HEK293T (cell line): ENCODE results near the gene SERPINF2.

Experiments used
- ARNT ChIP-seq: fragments of 450-650 bp; IDR thresholded peaks from 2 replicates; pipeline ENCODE4 v1.6.1; 2017; ENCODE audit warnings: mild to moderate bottlenecking
- BHLHE40 ChIP-seq: fragments of 450-650 bp; IDR thresholded peaks from 2 replicates; pipeline ENCODE4 v1.6.1; 2016; ENCODE audit warnings: mild to moderate bottlenecking, moderate library complexity, borderline replicate concordance
- CTBP1 ChIP-seq: fragments of 450-650 bp; IDR thresholded peaks from 2 replicates; pipeline ENCODE4 v1.6.1; 2016; ENCODE audit warnings: borderline replicate concordance
- ELF4 ChIP-seq: fragments of 450-650 bp; IDR thresholded peaks from 2 replicates; pipeline ENCODE4 v1.6.1; 2017; ENCODE audit warnings: antibody characterized with exemption
- FOXA1 ChIP-seq: fragments of 450-650 bp; IDR thresholded peaks from 2 replicates; pipeline ENCODE4 v1.6.1; 2016; ENCODE audit warnings: mild to moderate bottlenecking
- FOXM1 ChIP-seq: fragments of 450-650 bp; IDR thresholded peaks from 2 replicates; pipeline ENCODE4 v1.6.1; 2017; ENCODE audit warnings: mild to moderate bottlenecking, borderline replicate concordance
- L3MBTL2 ChIP-seq: fragments of 450-650 bp; conservative IDR thresholded peaks from 2 replicates; pipeline ENCODE4 v1.6.1; 2016; ENCODE audit warnings: mild to moderate bottlenecking
- LEF1 ChIP-seq: fragments of 450-650 bp; IDR thresholded peaks from 2 replicates; pipeline ENCODE4 v1.6.1; 2017; ENCODE audit warnings: mild to moderate bottlenecking, borderline replicate concordance
- PKNOX1 ChIP-seq: fragments of 450-650 bp; IDR thresholded peaks from 2 replicates; pipeline ENCODE4 v1.6.1; 2016
- SP1 ChIP-seq: fragments of 450-650 bp; IDR thresholded peaks from 2 replicates; pipeline ENCODE4 v1.6.1; 2017
- SUZ12 ChIP-seq: fragments of 450-650 bp; IDR thresholded peaks from 2 replicates; pipeline ENCODE4 v1.6.1; 2016; ENCODE audit warnings: mild to moderate bottlenecking
- TARDBP ChIP-seq: fragments of 450-650 bp; IDR thresholded peaks from 2 replicates; pipeline ENCODE4 v1.6.1; 2016

- TF ChIP-seq ELF4: no peak
- TF ChIP-seq FOXM1: no peak
- no peak for TF ChIP-seq BHLHE40
- no peak for TF ChIP-seq ARNT
- no peak for TF ChIP-seq CTBP1
- no peak for TF ChIP-seq SP1
- no peak for TF ChIP-seq LEF1
- TF ChIP-seq SUZ12: no peak
- TF ChIP-seq L3MBTL2: no peak
- no peak for TF ChIP-seq FOXA1
- no peak for TF ChIP-seq TARDBP
- no peak for TF ChIP-seq PKNOX1
These were observed 37.7 kb upstream of the SERPINF2 start for GRCh38 chr17:1705004-1705403.
